ENCODE measurements around the gene CLEC16A. TPM values are rescaled to one million over a fixed set of nuclear protein-coding genes. Genes with fewer than 3 reads are reported as not detected.

CLEC16A gene
- total RNA-seq, 1 donor from 2014 or later, result 58.1 TPM

GRCh38 chr16:10968498-10968897, 24.1 kb downstream of the CLEC16A start:
- TF ChIP-seq CTCF (IDR thresholded peaks at IDR 0.05; ENCODE audit: unreplicated experiment), result no peak
- H3K36me3 Mint-ChIP-seq (ENCODE audit: low read depth, unreplicated experiment), result peaks cover 35% of the 10 kb centered on the region
- H3K27me3 Mint-ChIP-seq (ENCODE audit: unreplicated experiment), result no peaks in the 10 kb centered on the region
- no peaks in the 10 kb centered on the region for H3K9me3 Mint-ChIP-seq (ENCODE audit: unreplicated experiment)
- H3K4me1 Mint-ChIP-seq (ENCODE audit: unreplicated experiment), result peaks cover 20% of the 10 kb centered on the region
- H3K27ac Mint-ChIP-seq (ENCODE audit: unreplicated experiment), result no peak overlapping the region
- DNase-seq (ENCODE audit: low spot score), result no peak
- H3K4me3 Mint-ChIP-seq (ENCODE audit: unreplicated experiment), result no peak overlapping the region

- TF ChIP-seq CTCF (IDR thresholded peaks at IDR 0.05; ENCODE audit: unreplicated experiment), result no peak
- peaks cover 34% of the 10 kb centered on the region for H3K36me3 Mint-ChIP-seq (ENCODE audit: low read depth, unreplicated experiment)
- H3K27me3 Mint-ChIP-seq (ENCODE audit: unreplicated experiment), result no peaks in the 10 kb centered on the region
- H3K9me3 Mint-ChIP-seq (ENCODE audit: unreplicated experiment), result no peaks in the 10 kb centered on the region
- no peak overlapping the region for H3K27ac Mint-ChIP-seq (ENCODE audit: unreplicated experiment)
- H3K4me1 Mint-ChIP-seq (ENCODE audit: unreplicated experiment), result peaks cover 16% of the 10 kb centered on the region
- H3K4me3 Mint-ChIP-seq (ENCODE audit: unreplicated experiment), result no peak overlapping the region
- DNase-seq (ENCODE audit: low spot score), result no peak
Observed at GRCh38 chr16:10969615-10970014, 25.3 kb downstream of the CLEC16A start.

- H3K9me3 Mint-ChIP-seq (ENCODE audit: unreplicated experiment), result no peaks in the 10 kb centered on the region
- H3K27me3 Mint-ChIP-seq (ENCODE audit: unreplicated experiment), result no peaks in the 10 kb centered on the region
- H3K4me1 Mint-ChIP-seq (ENCODE audit: unreplicated experiment), result peaks cover 16% of the 10 kb centered on the region
- no peak overlapping the region for H3K4me3 Mint-ChIP-seq (ENCODE audit: unreplicated experiment)
- DNase-seq (ENCODE audit: low spot score), result no peak
- peaks cover 34% of the 10 kb centered on the region for H3K36me3 Mint-ChIP-seq (ENCODE audit: low read depth, unreplicated experiment)
- TF ChIP-seq CTCF (IDR thresholded peaks at IDR 0.05; ENCODE audit: unreplicated experiment), result no peak
- no peak overlapping the region for H3K27ac Mint-ChIP-seq (ENCODE audit: unreplicated experiment)
Observed at GRCh38 chr16:10970065-10970464, 25.7 kb downstream of the CLEC16A start.

- H3K36me3 Mint-ChIP-seq (ENCODE audit: low read depth, unreplicated experiment), result peaks cover 33% of the 10 kb centered on the region
- H3K27me3 Mint-ChIP-seq (ENCODE audit: unreplicated experiment), result no peaks in the 10 kb centered on the region
- H3K4me3 Mint-ChIP-seq (ENCODE audit: unreplicated experiment), result no peak overlapping the region
- TF ChIP-seq CTCF (IDR thresholded peaks at IDR 0.05; ENCODE audit: unreplicated experiment), result peak; percentile 86
- peaks cover 7% of the 10 kb centered on the region for H3K4me1 Mint-ChIP-seq (ENCODE audit: unreplicated experiment)
- H3K9me3 Mint-ChIP-seq (ENCODE audit: unreplicated experiment), result no peaks in the 10 kb centered on the region
- no peak overlapping the region for H3K27ac Mint-ChIP-seq (ENCODE audit: unreplicated experiment)
- peak; percentile 44 for DNase-seq (ENCODE audit: low spot score)
Observed at GRCh38 chr16:10971560-10971961, 27.2 kb downstream of the CLEC16A start.

- Mint-ChIP-seq H3K4me3 (ENCODE audit: unreplicated experiment) (no peak overlapping the region), H3K9me3 (ENCODE audit: unreplicated experiment) (no peaks in the 10 kb centered on the region), H3K27me3 (ENCODE audit: unreplicated experiment) (no peaks in the 10 kb centered on the region), H3K27ac (ENCODE audit: unreplicated experiment) (no peak overlapping the region), H3K4me1 (ENCODE audit: unreplicated experiment) (peaks cover 1% of the 10 kb centered on the region), H3K36me3 (ENCODE audit: low read depth, unreplicated experiment) (peaks cover 33% of the 10 kb centered on the region)
- TF ChIP-seq CTCF (IDR thresholded peaks at IDR 0.05; ENCODE audit: unreplicated experiment), result no peak
- no peak for DNase-seq (ENCODE audit: low spot score)
Observed at GRCh38 chr16:10972108-10972818, 27.9 kb downstream of the CLEC16A start.
